Measurements from ENCODE around the gene LRRC49. TPM values are rescaled to one million over a fixed set of nuclear protein-coding genes. Genes with fewer than 3 reads are reported as not detected.
"Not testable (repeated sequence)": the region's sequence is repeated elsewhere in the genome, so short reads cannot be mapped to it uniquely, and the experiment has no call there.

LRRC49 gene
- total RNA-seq, 1 donor from 2014 or later, result not detected

GRCh38 chr15:70920981-70921696 lies 28.5 kb downstream of the LRRC49 start:
- intact Hi-C loops (cut with micrococcal nuclease), result no loop called here

GRCh38 chr15:70922119-70922518 lies 29.5 kb downstream of the LRRC49 start:
- intact Hi-C loops (cut with micrococcal nuclease), result no loop called here

GRCh38 chr15:70923311-70924080 lies 30.9 kb downstream of the LRRC49 start:
- intact Hi-C loops (cut with micrococcal nuclease), result no loop called here

- intact Hi-C loops (cut with micrococcal nuclease), result not testable (repeated sequence)
These were observed 34.3 kb downstream of the LRRC49 start for GRCh38 chr15:70926914-70927313.

GRCh38 chr15:70931821-70932220 lies 39.2 kb downstream of the LRRC49 start:
- intact Hi-C loops (cut with micrococcal nuclease), result no loop called here

- intact Hi-C loops (cut with micrococcal nuclease), result no loop called here
These were observed 39.8 kb downstream of the LRRC49 start for GRCh38 chr15:70932397-70932796.

GRCh38 chr15:70933411-70933810 lies 40.8 kb downstream of the LRRC49 start:
- intact Hi-C loops (cut with micrococcal nuclease), result no loop called here

- intact Hi-C loops (cut with micrococcal nuclease), result no loop called here
These were observed 43.0 kb downstream of the LRRC49 start for GRCh38 chr15:70935631-70936030.

- intact Hi-C loops (cut with micrococcal nuclease), result no loop called here
These were observed 43.7 kb downstream of the LRRC49 start for GRCh38 chr15:70936326-70936725.

GRCh38 chr15:70943285-70943684 lies 50.7 kb downstream of the LRRC49 start:
- intact Hi-C loops (cut with micrococcal nuclease), result not testable (repeated sequence)

GRCh38 chr15:70947351-70948335 lies 55.0 kb downstream of the LRRC49 start:
- intact Hi-C loops (cut with micrococcal nuclease), result no loop called here

- intact Hi-C loops (cut with micrococcal nuclease), result no loop called here
These were observed 58.3 kb downstream of the LRRC49 start for GRCh38 chr15:70950953-70951352.

- intact Hi-C loops (cut with micrococcal nuclease), result no loop called here
These were observed 61.5 kb downstream of the LRRC49 start for GRCh38 chr15:70954171-70954570.

GRCh38 chr15:70954733-70955132 lies 62.1 kb downstream of the LRRC49 start:
- intact Hi-C loops (cut with micrococcal nuclease), result no loop called here

GRCh38 chr15:70955151-70955550 lies 62.5 kb downstream of the LRRC49 start:
- intact Hi-C loops (cut with micrococcal nuclease), result no loop called here

GRCh38 chr15:70956201-70956995 lies 63.8 kb downstream of the LRRC49 start:
- intact Hi-C loops (cut with micrococcal nuclease), result no loop called here

GRCh38 chr15:70962084-70962483 lies 69.5 kb downstream of the LRRC49 start:
- intact Hi-C loops (cut with micrococcal nuclease), result no loop called here

- intact Hi-C loops (cut with micrococcal nuclease), result no loop called here
These were observed 70.6 kb downstream of the LRRC49 start for GRCh38 chr15:70963199-70963598.

GRCh38 chr15:70964058-70964457 lies 71.4 kb downstream of the LRRC49 start:
- intact Hi-C loops (cut with micrococcal nuclease), result no loop called here

- intact Hi-C loops (cut with micrococcal nuclease), result no loop called here
These were observed 72.1 kb downstream of the LRRC49 start for GRCh38 chr15:70964686-70965085.

- intact Hi-C loops (cut with micrococcal nuclease), result no loop called here
These were observed 75.0 kb downstream of the LRRC49 start for GRCh38 chr15:70967646-70968045.

Measured in T-helper 2 cell treated with Interferon-gamma antibody and Interleukin-4, amounts not matched to agents 100 ng/mL and 5 ng/mL, for 36 hours (primary cell).